Muscle layer of colon (tissue), 2 donors: ENCODE measurements around the gene NPTX2.

Experiments
- H3K27ac ChIP-seq: one replicate; pipeline ENCODE4 v1.7.0; 2013; ENCODE audit warnings: low read depth, mild to moderate bottlenecking, low read length, moderate library complexity
- H3K27me3 ChIP-seq, 2 donors: one replicate each; pipeline ENCODE4 v1.7.0; 2013; ENCODE audit warnings: low read length in 2 of 2, mild to moderate bottlenecking in 2 of 2; ENCODE audit not compliant: insufficient read depth in 2 of 2, control insufficient read depth in 1 of 2
- H3K36me3 ChIP-seq: one replicate; pipeline ENCODE4 v1.7.0; 2013; ENCODE audit warnings: mild to moderate bottlenecking, low read length; ENCODE audit not compliant: insufficient read depth
- H3K4me1 ChIP-seq: one replicate; pipeline ENCODE4 v1.7.0; 2013; ENCODE audit warnings: mild to moderate bottlenecking, low read length; ENCODE audit not compliant: insufficient read depth
- H3K4me3 ChIP-seq, 2 donors: one replicate each; pipeline ENCODE4 v1.7.0; 2013; ENCODE audit warnings: low read length in 2 of 2, low read depth in 1 of 2, mild to moderate bottlenecking in 1 of 2, moderate library complexity in 1 of 2
- H3K9ac ChIP-seq: one replicate; pipeline ENCODE4 v1.7.0; 2013; ENCODE audit warnings: low read length
- H3K9me3 ChIP-seq: one replicate; pipeline ENCODE4 v1.7.0; 2013; ENCODE audit warnings: mild to moderate bottlenecking, low read length
- donor health status: abdominal sarcoma.
- donor health status: Adenocarcinoma of cecum.

NPTX2 gene

GRCh38 chr7:98594348-98594747 is 22.7 kb upstream of the NPTX2 start:
- no peak overlapping the region for H3K4me3 ChIP-seq
- no peaks in the 10 kb centered on the region for H3K9me3 ChIP-seq
- no peaks in the 10 kb centered on the region for H3K4me1 ChIP-seq

GRCh38 chr7:98594787-98595186 is 22.3 kb upstream of the NPTX2 start:
- Histone ChIP-seq H3K27ac (no peak overlapping the region), H3K9me3 (no peaks in the 10 kb centered on the region), H3K9ac (no peak overlapping the region), H3K27me3 (no peaks in the 10 kb centered on the region), H3K36me3 (no peaks in the 10 kb centered on the region), H3K4me1 (no peaks in the 10 kb centered on the region), H3K4me3 (no peak overlapping the region)

More at GRCh38 chr7:98594348-98594747, 22.7 kb upstream of the NPTX2 start:
- Histone ChIP-seq H3K27me3 (no peaks in the 10 kb centered on the region), H3K36me3 (no peaks in the 10 kb centered on the region), H3K27ac (no peak overlapping the region), H3K9ac (no peak overlapping the region)

GRCh38 chr7:98598846-98599615 is 18.1 kb upstream of the NPTX2 start:
- Histone ChIP-seq H3K4me3 (no peak overlapping the region), H3K9me3 (no peaks in the 10 kb centered on the region), H3K27ac (no peak overlapping the region), H3K4me1 (no peaks in the 10 kb centered on the region), H3K27me3 (no peaks in the 10 kb centered on the region), H3K9ac (no peak overlapping the region), H3K36me3 (no peaks in the 10 kb centered on the region)

GRCh38 chr7:98599886-98600285 is 17.2 kb upstream of the NPTX2 start:
- Histone ChIP-seq H3K27ac (no peak overlapping the region), H3K27me3 (no peaks in the 10 kb centered on the region), H3K9ac (no peak overlapping the region), H3K4me3 (no peak overlapping the region), H3K9me3 (no peaks in the 10 kb centered on the region), H3K4me1 (no peaks in the 10 kb centered on the region), H3K36me3 (no peaks in the 10 kb centered on the region)

GRCh38 chr7:98602755-98603398 is 14.2 kb upstream of the NPTX2 start:
- H3K27me3 ChIP-seq, result no peaks in the 10 kb centered on the region
- H3K4me3 ChIP-seq, result no peak overlapping the region
- no peaks in the 10 kb centered on the region for H3K4me1 ChIP-seq

GRCh38 chr7:98603399-98603788 is 13.7 kb upstream of the NPTX2 start:
- Histone ChIP-seq H3K9me3 (no peaks in the 10 kb centered on the region), H3K27me3 (no peaks in the 10 kb centered on the region), H3K4me1 (no peaks in the 10 kb centered on the region), H3K4me3 (no peak overlapping the region), H3K36me3 (no peaks in the 10 kb centered on the region), H3K9ac (no peak overlapping the region), H3K27ac (no peak overlapping the region)

More at GRCh38 chr7:98602755-98603398, 14.2 kb upstream of the NPTX2 start:
- H3K9ac ChIP-seq, result no peak overlapping the region
- no peak overlapping the region for H3K27ac ChIP-seq
- no peaks in the 10 kb centered on the region for H3K9me3 ChIP-seq
- no peaks in the 10 kb centered on the region for H3K36me3 ChIP-seq

GRCh38 chr7:98613601-98614425 is 3.3 kb upstream of the NPTX2 start:
- Histone ChIP-seq H3K27ac (no peak overlapping the region), H3K9ac (no peak overlapping the region), H3K36me3 (no peaks in the 10 kb centered on the region), H3K4me3 (no peak overlapping the region), H3K4me1 (no peaks in the 10 kb centered on the region), H3K9me3 (no peaks in the 10 kb centered on the region), H3K27me3 (peaks cover 0 to 17% of the 10 kb centered on the region in 2 donors)

- Histone ChIP-seq H3K9ac (no peak overlapping the region), H3K27ac (no peak overlapping the region), H3K9me3 (no peaks in the 10 kb centered on the region), H3K4me1 (no peaks in the 10 kb centered on the region), H3K27me3 (peaks cover 0 to 17% of the 10 kb centered on the region in 2 donors), H3K4me3 (no peak overlapping the region), H3K36me3 (no peaks in the 10 kb centered on the region)
These were observed 569 bp upstream of the NPTX2 start for GRCh38 chr7:98616381-98617050.

- Histone ChIP-seq H3K9ac (no peak overlapping the region), H3K27me3 (peaks cover 0 to 17% of the 10 kb centered on the region in 2 donors), H3K36me3 (no peaks in the 10 kb centered on the region), H3K9me3 (no peaks in the 10 kb centered on the region), H3K4me1 (no peaks in the 10 kb centered on the region), H3K4me3 (no peak overlapping the region), H3K27ac (no peak overlapping the region)
These were observed 904 bp downstream of the NPTX2 start for GRCh38 chr7:98617960-98618418.

GRCh38 chr7:98618786-98619185 is 1.7 kb downstream of the NPTX2 start:
- Histone ChIP-seq H3K27ac (no peak overlapping the region), H3K4me3 (no peak overlapping the region), H3K27me3 (peaks cover 0 to 17% of the 10 kb centered on the region in 2 donors)

More at GRCh38 chr7:98618786-98619185, 1.7 kb downstream of the NPTX2 start:
- Histone ChIP-seq H3K36me3 (no peaks in the 10 kb centered on the region), H3K9ac (no peak overlapping the region), H3K4me1 (no peaks in the 10 kb centered on the region), H3K9me3 (no peaks in the 10 kb centered on the region)
